Astrocyte (in vitro differentiated cells and primary cell): ENCODE measurements around the gene ANAPC15.

Experiments
- EZH2 ChIP-seq: IDR thresholded peaks from 2 replicates; pipeline ENCODE4 v1.6.1; 2012; ENCODE audit warnings: mild to moderate bottlenecking, low read length, inconsistent platforms; ENCODE audit not compliant: insufficient read depth
- TF ChIP-seq, protein P1 (sequence below): IDR thresholded peaks from 2 replicates; pipeline ENCODE4 v1.5.1; 2011; ENCODE audit warnings: low read depth, mild to moderate bottlenecking, inconsistent platforms, low read length, moderate library complexity; ENCODE audit not compliant: insufficient read depth

DNA sequence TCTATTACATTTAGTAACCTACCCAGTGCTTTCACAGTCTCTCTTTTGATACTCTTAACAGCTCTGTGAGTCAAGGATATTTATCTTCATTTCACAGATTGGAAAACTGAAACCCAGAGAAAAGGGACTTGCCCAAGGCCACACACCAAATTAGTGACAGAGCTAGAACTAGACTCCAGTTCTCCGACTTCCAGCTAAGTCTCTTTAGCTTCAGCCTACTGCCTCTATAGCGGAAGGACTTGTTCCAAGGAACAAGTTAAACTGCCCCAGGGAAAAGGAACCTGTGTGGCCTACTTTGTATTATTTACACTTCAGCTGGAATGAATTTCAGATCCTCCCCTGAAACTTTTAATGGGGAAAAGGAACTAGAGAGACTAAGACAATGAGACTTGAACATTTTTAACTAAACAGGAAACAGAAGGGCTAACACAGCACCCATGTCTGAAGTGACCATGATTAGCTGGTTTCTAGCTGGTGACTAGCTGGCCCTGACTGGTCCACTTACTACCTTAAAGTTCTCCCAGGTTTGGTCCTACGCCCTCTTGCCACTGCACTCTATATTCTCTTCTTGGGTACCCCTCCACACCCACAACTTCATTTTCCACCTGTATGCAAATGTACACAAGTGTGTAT lies 30.6 kb downstream of the ANAPC15 start:
- TF ChIP-seq, protein P1, sequence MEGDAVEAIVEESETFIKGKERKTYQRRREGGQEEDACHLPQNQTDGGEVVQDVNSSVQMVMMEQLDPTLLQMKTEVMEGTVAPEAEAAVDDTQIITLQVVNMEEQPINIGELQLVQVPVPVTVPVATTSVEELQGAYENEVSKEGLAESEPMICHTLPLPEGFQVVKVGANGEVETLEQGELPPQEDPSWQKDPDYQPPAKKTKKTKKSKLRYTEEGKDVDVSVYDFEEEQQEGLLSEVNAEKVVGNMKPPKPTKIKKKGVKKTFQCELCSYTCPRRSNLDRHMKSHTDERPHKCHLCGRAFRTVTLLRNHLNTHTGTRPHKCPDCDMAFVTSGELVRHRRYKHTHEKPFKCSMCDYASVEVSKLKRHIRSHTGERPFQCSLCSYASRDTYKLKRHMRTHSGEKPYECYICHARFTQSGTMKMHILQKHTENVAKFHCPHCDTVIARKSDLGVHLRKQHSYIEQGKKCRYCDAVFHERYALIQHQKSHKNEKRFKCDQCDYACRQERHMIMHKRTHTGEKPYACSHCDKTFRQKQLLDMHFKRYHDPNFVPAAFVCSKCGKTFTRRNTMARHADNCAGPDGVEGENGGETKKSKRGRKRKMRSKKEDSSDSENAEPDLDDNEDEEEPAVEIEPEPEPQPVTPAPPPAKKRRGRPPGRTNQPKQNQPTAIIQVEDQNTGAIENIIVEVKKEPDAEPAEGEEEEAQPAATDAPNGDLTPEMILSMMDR: no peak
- TF ChIP-seq EZH2: no peak
